Stimulated activated naive CD4-positive, alpha-beta T cell treated with Interleukin-2 at 50 U/mL for 16 hours (primary cell): ENCODE data around the gene TAP1.
A peak's percentile ranks its signal among the peaks of the same experiment; 100 is the strongest.

Experiments
- DNase-seq: peaks from one replicate; lab custom pipeline; 2025; lab: John Stamatoyannopoulos, UW

Gene TAP1

DNA sequence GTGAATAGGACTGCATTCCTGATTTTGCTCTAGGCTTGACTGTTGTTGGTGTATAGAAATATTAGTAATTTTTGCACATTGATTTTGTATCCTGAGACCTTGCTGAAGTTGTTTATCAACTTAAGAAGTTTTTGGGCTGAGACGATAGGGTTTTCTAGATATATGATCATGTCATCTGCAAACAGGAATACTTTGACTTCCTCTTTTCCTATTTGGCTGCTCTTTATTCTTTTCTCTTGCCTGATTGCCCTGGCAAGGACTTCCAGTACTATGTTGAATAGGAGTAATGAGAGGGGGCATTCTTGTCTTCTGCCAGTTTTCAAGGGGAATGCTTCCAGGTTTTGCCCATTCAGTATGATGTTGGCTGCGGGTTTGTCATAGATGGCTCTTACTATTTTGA, 50.1 kb downstream of the TAP1 start:
- DNase-seq, result no peak

DNA sequence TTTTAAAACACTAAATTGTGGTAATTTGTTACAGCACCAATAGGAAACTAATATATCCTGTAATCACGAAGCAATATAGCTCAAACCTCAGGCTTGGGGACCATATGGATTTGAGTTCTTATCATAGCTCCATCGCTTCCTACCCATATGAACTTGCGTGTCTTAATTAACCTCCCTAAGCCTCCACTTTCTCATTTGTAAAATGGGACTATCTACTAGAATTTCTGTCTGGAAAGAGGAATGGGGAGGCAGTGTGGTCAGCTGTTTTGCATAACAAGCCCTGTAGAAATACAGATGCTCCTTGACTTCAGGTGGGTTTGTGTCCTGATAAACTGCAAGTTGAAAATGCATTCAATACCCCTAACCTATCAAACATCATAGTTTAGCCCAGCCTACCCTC, 53.8 kb downstream of the TAP1 start:
- no peak for DNase-seq

- DNase-seq, result no peak
Observed at GRCh38 chr6:32799168-32799567, 54.3 kb downstream of the TAP1 start.

DNA sequence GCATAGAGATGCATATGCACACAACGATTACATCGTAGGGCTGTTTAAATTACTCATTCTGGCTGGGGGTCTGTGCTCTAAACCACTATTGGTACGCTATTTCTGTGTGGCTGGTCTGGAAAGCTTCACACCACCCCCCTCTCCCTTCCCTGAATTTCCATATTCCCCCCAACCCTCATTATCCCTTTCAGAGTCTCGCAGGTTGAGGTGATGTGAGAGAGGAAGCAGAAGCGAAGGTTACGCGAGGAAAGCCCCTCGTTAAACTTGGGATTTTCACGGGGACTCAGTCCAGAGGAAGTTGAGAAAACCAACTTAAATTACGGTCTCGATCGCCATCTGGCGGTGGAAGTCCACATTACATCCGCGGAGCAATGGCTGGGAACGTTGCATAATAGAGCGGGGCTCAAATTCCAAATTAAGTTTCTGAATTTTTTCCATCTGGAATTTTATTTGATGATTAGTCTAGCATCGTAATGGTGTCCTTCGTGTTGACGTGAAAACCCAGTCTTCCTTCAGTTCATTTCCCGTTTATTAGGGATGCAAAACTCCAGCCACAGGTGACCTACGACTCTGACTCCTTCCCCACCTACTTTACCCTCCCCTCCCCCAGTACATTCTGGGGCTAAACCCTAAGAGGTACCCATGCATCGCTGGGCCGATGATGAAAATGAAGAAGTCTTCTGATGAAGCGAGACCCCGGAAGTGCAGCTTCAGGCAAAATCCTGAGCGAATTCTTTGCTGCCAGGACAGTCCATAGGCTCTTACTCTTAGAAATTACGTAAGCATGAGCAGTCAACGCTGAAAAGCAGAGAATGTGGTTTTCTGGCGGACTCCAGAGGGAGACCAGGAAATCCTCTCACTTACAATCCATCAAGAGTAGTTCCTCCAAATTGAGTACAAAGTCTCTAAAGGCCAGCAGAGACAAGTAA, 56.4 kb downstream of the TAP1 start:
- DNase-seq, result peak; percentile 65
